Karpas-422 (cell line): ENCODE data around the gene FSTL3. TPM values are rescaled to one million over a fixed set of nuclear protein-coding genes. Genes with fewer than 3 reads are reported as not detected.
A peak's percentile ranks its signal among the peaks of the same experiment; 100 is the strongest.

Experiments used
- DNase-seq: peaks from one replicate; pipeline ENCODE4 v3.0.0-alpha.2; 2015
- H2AFZ ChIP-seq: fragments of 200-600 bp; sonication (generic); 2 replicates; pipeline ENCODE4 v1.6.1; 2014; ENCODE audit warnings: antibody characterized with exemption, low read length, mixed read lengths
- H3K27ac ChIP-seq: fragments of 200-600 bp; sonication (generic); 2 replicates; pipeline ENCODE4 v1.5.1; 2014; ENCODE audit warnings: mild to moderate bottlenecking, low read length, moderate library complexity
- H3K27me3 ChIP-seq: fragments of 200-600 bp; sonication (generic); 2 replicates; pipeline ENCODE4 v1.6.1; 2014; ENCODE audit warnings: low read length, mixed read lengths
- H3K36me3 ChIP-seq: fragments of 200-600 bp; sonication (generic); 2 replicates; pipeline ENCODE4 v1.6.1; 2014; ENCODE audit warnings: low read length, mixed read lengths; ENCODE audit not compliant: insufficient read depth
- H3K4me1 ChIP-seq: fragments of 200-600 bp; sonication (generic); 2 replicates; pipeline ENCODE4 v1.6.1; 2014; ENCODE audit warnings: mild to moderate bottlenecking, low read length, mixed read lengths
- H3K4me2 ChIP-seq: fragments of 200-600 bp; sonication (generic); 2 replicates; pipeline ENCODE4 v1.6.1; 2014; ENCODE audit warnings: low read length, low read depth, mild to moderate bottlenecking; ENCODE audit not compliant: poor library complexity, severe bottlenecking
- H3K4me3 ChIP-seq: fragments of 200-600 bp; sonication (generic); 2 replicates; pipeline ENCODE4 v1.5.1; 2014; ENCODE audit warnings: mild to moderate bottlenecking, antibody characterized with exemption, low read length, mixed read lengths
- H3K79me2 ChIP-seq: fragments of 200-600 bp; sonication (generic); 2 replicates; pipeline ENCODE4 v1.6.1; 2014; ENCODE audit warnings: mild to moderate bottlenecking, low read length, mixed read lengths
- H3K9ac ChIP-seq: fragments of 200-600 bp; sonication (generic); 2 replicates; pipeline ENCODE4 v1.6.0; 2014; ENCODE audit warnings: low read length
- H3K9me2 ChIP-seq: fragments of 200-600 bp; sonication (generic), shearing (Covaris generic); replicated peaks from 2 replicates; pipeline ENCODE4 v1.6.0; 2014; ENCODE audit warnings: mild to moderate bottlenecking, low read length, moderate library complexity; ENCODE audit not compliant: insufficient read depth
- H3K9me3 ChIP-seq: fragments of 300-700, 200-600 bp; sonication (generic); 2 replicates; pipeline ENCODE4 v1.6.1; 2014; ENCODE audit warnings: low read length, mixed read lengths
- H4K20me1 ChIP-seq: fragments of 200-600 bp; sonication (generic); 2 replicates; pipeline ENCODE4 v1.6.1; 2014; ENCODE audit warnings: mild to moderate bottlenecking, antibody characterized with exemption, low read length, low read depth; ENCODE audit not compliant: insufficient read depth
- total RNA-seq: library from RNA; depleted of rRNA; stranded (reverse); fragments of >200 nt; shearing (Covaris generic); gene quantifications from 2 replicates; pipeline ENCODE4 v1.2.3, GENCODE V29; 2014; ENCODE audit warnings: low replicate concordance

Gene FSTL3
- total RNA-seq, 1 experiment from 2014 or later, result 2.3 TPM

GRCh38 chr19:674282-675151, 1.7 kb upstream of the FSTL3 start:
- peaks cover 6% of the 10 kb centered on the region for H3K4me1 ChIP-seq
- no peak overlapping the region for H3K9ac ChIP-seq
- no peak for DNase-seq
- H3K27ac ChIP-seq, result no peak overlapping the region
- H3K9me3 ChIP-seq, result no peaks in the 10 kb centered on the region
- peaks cover 13% of the 10 kb centered on the region; the same call in 1 of the 2 replicates for H4K20me1 ChIP-seq
- no peaks in the 10 kb centered on the region for H3K79me2 ChIP-seq
- no peaks in the 10 kb centered on the region for H3K36me3 ChIP-seq
- H3K4me2 ChIP-seq, result no peak overlapping the region
- H3K27me3 ChIP-seq, result no peaks in the 10 kb centered on the region
- H3K9me2 ChIP-seq, result no peaks in the 10 kb centered on the region
- no peak overlapping the region for H2AFZ ChIP-seq
- H3K4me3 ChIP-seq, result no peak overlapping the region

- Histone ChIP-seq H3K9ac (no peak overlapping the region), H2AFZ (no peak overlapping the region), H3K4me1 (peaks cover 9% of the 10 kb centered on the region), H3K9me2 (no peaks in the 10 kb centered on the region), H3K27ac (no peak overlapping the region), H3K4me2 (no peak overlapping the region), H3K79me2 (no peaks in the 10 kb centered on the region), H3K27me3 (no peaks in the 10 kb centered on the region), H3K4me3 (no peak overlapping the region), H4K20me1 (peaks cover 14% of the 10 kb centered on the region; the same call in 1 of the 2 replicates), H3K36me3 (no peaks in the 10 kb centered on the region), H3K9me3 (no peaks in the 10 kb centered on the region)
- no peak for DNase-seq
Measured at GRCh38 chr19:676007-676338, 219 bp upstream of the FSTL3 start.

GRCh38 chr19:677201-677600, 1.0 kb downstream of the FSTL3 start:
- Histone ChIP-seq H3K4me1 (peaks cover 9% of the 10 kb centered on the region), H2AFZ (no peak overlapping the region), H4K20me1 (peaks cover 14% of the 10 kb centered on the region; the same call in 1 of the 2 replicates), H3K36me3 (no peaks in the 10 kb centered on the region), H3K4me3 (no peak overlapping the region), H3K27ac (no peak overlapping the region), H3K4me2 (no peak overlapping the region), H3K9me3 (no peaks in the 10 kb centered on the region), H3K9me2 (no peaks in the 10 kb centered on the region), H3K79me2 (no peaks in the 10 kb centered on the region), H3K9ac (no peak overlapping the region), H3K27me3 (no peaks in the 10 kb centered on the region)
- no peak for DNase-seq

- H3K27me3 ChIP-seq, result no peaks in the 10 kb centered on the region
- H3K27ac ChIP-seq, result no peak overlapping the region
- peak; percentile 67 for DNase-seq
- no peaks in the 10 kb centered on the region for H3K79me2 ChIP-seq
- H3K4me3 ChIP-seq, result no peak overlapping the region
- no peak overlapping the region for H3K9ac ChIP-seq
- H3K9me2 ChIP-seq, result no peaks in the 10 kb centered on the region
- peaks cover 9% of the 10 kb centered on the region for H3K4me1 ChIP-seq
- H3K4me2 ChIP-seq, result no peak overlapping the region
- no peak overlapping the region for H2AFZ ChIP-seq
- H3K9me3 ChIP-seq, result no peaks in the 10 kb centered on the region
- H3K36me3 ChIP-seq, result no peaks in the 10 kb centered on the region
- peaks cover 14% of the 10 kb centered on the region; the same call in 1 of the 2 replicates for H4K20me1 ChIP-seq
Measured at GRCh38 chr19:677601-678436, 1.6 kb downstream of the FSTL3 start.

- no peaks in the 10 kb centered on the region for H3K9me2 ChIP-seq
- H2AFZ ChIP-seq, result no peak overlapping the region
- H3K27ac ChIP-seq, result no peak overlapping the region
- no peaks in the 10 kb centered on the region for H3K79me2 ChIP-seq
- H3K4me1 ChIP-seq, result peaks cover 9% of the 10 kb centered on the region
- no peaks in the 10 kb centered on the region for H3K9me3 ChIP-seq
- H3K4me2 ChIP-seq, result peak overlapping the region; percentile 83
- H3K27me3 ChIP-seq, result no peaks in the 10 kb centered on the region
- DNase-seq, result no peak
- no peaks in the 10 kb centered on the region for H3K36me3 ChIP-seq
- H3K9ac ChIP-seq, result peak overlapping the region; percentile 97
- peaks cover 14% of the 10 kb centered on the region; the same call in 1 of the 2 replicates for H4K20me1 ChIP-seq
- peak overlapping the region; percentile 89 for H3K4me3 ChIP-seq
Measured at GRCh38 chr19:678791-679388, 2.7 kb downstream of the FSTL3 start.

GRCh38 chr19:679418-680286, 3.5 kb downstream of the FSTL3 start:
- Histone ChIP-seq H3K79me2 (no peaks in the 10 kb centered on the region), H3K36me3 (no peaks in the 10 kb centered on the region), H3K27ac (peak overlapping the region; percentile 62), H3K9ac (peak overlapping the region; percentile 97), H3K4me3 (peak overlapping the region; percentile 89), H3K27me3 (no peaks in the 10 kb centered on the region), H3K9me2 (no peaks in the 10 kb centered on the region), H3K9me3 (no peaks in the 10 kb centered on the region), H3K4me1 (peaks cover 9% of the 10 kb centered on the region), H2AFZ (peak overlapping the region; percentile 86; the same call in 1 of the 2 replicates), H4K20me1 (peaks cover 14% of the 10 kb centered on the region; the same call in 1 of the 2 replicates), H3K4me2 (peak overlapping the region; percentile 83)
- peak; percentile 74 for DNase-seq

- Histone ChIP-seq H3K9me2 (no peaks in the 10 kb centered on the region), H3K4me1 (peaks cover 9% of the 10 kb centered on the region), H3K4me2 (peak overlapping the region; percentile 83), H2AFZ (peak overlapping the region; percentile 98; the same call in 1 of the 2 replicates), H3K9me3 (no peaks in the 10 kb centered on the region), H3K36me3 (no peaks in the 10 kb centered on the region), H3K79me2 (no peaks in the 10 kb centered on the region), H3K27me3 (no peaks in the 10 kb centered on the region), H3K4me3 (peak overlapping the region; percentile 89), H4K20me1 (peaks cover 10% of the 10 kb centered on the region; the same call in 1 of the 2 replicates), H3K9ac (peak overlapping the region; percentile 97), H3K27ac (peak overlapping the region; percentile 62)
- peak; percentile 100 for DNase-seq
Measured at GRCh38 chr19:680287-681028, 4.3 kb downstream of the FSTL3 start.
